ENCODE results near the gene HMGN1.
"Not testable (repeated sequence)": the region's sequence is repeated elsewhere in the genome, so short reads cannot be mapped to it uniquely, and the experiment has no call there.

HMGN1 gene

DNA sequence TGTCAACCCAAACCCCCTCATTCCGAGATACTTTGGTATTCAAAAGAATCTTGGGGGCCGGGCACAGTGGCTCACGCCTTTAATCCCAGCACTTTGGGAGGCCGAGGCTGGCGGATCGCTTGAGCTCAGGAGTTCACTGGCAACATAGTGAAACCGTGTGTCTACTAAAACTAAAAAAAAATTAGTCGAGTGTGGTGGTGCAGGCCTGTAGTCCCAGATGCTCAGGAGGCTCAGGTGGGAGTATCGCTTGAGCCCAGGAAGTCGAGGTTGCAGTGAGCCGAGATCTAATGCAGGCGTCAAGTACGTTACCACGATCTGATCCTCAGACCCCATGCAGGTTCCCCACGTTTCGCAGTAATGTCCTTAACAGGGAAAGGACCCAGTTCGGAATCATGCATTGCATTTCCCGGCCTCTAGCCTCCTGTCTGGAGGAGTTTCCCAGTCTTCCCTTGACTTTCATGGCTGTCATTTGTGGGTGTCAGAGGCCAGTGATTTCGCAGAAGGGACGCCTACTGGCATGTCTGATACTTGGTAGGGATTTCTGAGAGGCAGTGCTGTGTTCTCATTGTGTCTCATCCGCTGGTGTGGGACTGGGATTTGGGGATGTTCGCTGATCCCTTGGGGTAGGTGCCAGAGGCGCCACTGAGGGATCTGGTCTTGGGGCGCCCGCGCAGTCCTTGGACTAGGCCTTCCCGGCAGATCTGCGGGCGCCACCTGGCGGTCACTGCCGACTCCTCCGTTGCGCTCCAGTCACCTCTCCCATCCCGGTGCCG lies 39.3 kb upstream of the HMGN1 start:
- TF ChIP-seq, protein P1, sequence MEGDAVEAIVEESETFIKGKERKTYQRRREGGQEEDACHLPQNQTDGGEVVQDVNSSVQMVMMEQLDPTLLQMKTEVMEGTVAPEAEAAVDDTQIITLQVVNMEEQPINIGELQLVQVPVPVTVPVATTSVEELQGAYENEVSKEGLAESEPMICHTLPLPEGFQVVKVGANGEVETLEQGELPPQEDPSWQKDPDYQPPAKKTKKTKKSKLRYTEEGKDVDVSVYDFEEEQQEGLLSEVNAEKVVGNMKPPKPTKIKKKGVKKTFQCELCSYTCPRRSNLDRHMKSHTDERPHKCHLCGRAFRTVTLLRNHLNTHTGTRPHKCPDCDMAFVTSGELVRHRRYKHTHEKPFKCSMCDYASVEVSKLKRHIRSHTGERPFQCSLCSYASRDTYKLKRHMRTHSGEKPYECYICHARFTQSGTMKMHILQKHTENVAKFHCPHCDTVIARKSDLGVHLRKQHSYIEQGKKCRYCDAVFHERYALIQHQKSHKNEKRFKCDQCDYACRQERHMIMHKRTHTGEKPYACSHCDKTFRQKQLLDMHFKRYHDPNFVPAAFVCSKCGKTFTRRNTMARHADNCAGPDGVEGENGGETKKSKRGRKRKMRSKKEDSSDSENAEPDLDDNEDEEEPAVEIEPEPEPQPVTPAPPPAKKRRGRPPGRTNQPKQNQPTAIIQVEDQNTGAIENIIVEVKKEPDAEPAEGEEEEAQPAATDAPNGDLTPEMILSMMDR (IDR thresholded peaks at IDR 0.05; ENCODE audit: extremely low read depth, insufficient read depth, missing control alignments): peak; percentile 97
- in situ Hi-C loops (cut with MboI; ENCODE audit: low pct_unique_long_range_greater_than_20kb, low sequenced_read_pairs, unreplicated experiment): loop anchor here (25.0 kb wide), 1 partner anchor 201 kb away; the partner anchor contains the start of gene PSMG1
- peak; percentile 89 for DNase-seq (ENCODE audit: low spot score)

DNA sequence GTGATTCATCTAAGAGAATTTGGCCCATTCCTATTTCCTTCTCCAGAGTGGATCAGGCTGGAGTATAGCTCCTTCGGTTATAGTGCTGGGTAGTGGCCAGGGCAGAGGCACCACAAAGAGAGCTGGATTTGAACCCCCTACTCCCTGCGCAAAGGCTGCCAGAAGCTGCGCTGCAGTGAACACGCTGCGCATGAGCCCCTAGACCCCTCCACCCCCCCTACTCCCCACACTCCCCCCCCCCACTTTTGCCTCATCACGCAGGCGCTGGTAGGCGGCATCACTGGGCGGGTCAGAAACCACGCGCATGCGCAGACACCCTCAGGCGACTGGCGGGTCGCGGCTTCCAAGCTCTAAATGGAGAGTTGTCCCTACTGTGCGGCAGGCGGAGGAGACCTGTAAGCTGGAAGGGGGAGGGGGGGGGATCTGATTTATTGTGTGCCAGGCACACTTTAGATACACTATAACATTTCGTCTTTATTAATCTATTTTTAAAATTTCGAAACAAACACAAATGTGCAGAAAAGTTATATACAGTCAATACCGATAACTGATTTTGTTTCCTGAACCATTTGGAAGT lies 38.7 kb upstream of the HMGN1 start:
- TF ChIP-seq, protein P1 (IDR thresholded peaks at IDR 0.05; ENCODE audit: extremely low read depth, insufficient read depth, missing control alignments): no peak
- in situ Hi-C loops (cut with MboI; ENCODE audit: low pct_unique_long_range_greater_than_20kb, low sequenced_read_pairs, unreplicated experiment): loop anchor here (25.0 kb wide), 1 partner anchor 200 kb away; the partner anchor contains the start of gene PSMG1
- DNase-seq (ENCODE audit: low spot score): peak; percentile 97

DNA sequence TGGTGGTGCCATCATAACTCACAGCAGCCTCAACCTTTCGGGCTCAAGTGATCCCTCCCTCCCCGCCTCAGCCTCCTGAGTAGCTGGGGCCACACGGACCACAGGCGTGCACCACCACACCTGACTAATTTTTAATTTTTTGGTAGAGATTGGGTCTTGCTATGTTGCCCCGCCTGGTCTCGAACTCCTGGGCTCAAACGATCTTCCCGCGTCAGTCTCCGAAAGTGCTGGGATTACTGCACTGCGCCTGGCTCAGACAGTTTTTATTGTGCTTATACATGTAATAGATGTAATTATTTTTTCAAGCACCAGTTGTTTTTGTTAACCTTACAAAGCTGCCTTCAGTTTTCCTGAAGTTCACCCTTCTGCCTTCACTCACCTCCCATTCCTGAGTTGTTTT lies 38.0 kb upstream of the HMGN1 start:
- no peak for DNase-seq (ENCODE audit: low spot score)
- TF ChIP-seq, protein P1 (IDR thresholded peaks at IDR 0.05; ENCODE audit: extremely low read depth, insufficient read depth, missing control alignments): no peak
- in situ Hi-C loops (cut with MboI; ENCODE audit: low pct_unique_long_range_greater_than_20kb, low sequenced_read_pairs, unreplicated experiment): loop anchor here (25.0 kb wide), 1 partner anchor 200 kb away; the partner anchor contains the start of gene PSMG1

DNA sequence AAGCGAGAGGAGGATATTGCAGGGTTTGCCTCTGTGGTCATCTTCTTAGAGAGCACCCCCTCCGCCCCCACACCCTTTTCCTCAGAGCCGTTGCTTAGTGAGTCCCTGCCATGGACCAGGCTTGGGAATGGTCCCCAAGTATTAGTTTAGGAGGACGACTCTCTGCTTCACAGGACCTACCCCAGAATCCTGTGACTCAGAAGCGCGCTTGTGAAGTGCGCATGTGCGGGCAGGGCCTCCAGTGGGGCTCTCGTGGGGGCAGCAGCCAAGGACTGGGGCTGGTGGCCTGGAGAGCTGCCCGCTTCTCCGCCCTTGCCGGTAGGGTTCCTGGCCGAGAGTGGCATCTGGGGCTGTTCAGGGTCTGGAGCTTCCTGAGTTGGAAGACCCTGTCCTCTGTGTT lies 37.3 kb upstream of the HMGN1 start:
- no peak for DNase-seq (ENCODE audit: low spot score)
- TF ChIP-seq, protein P1 (IDR thresholded peaks at IDR 0.05; ENCODE audit: extremely low read depth, insufficient read depth, missing control alignments): no peak
- in situ Hi-C loops (cut with MboI; ENCODE audit: low pct_unique_long_range_greater_than_20kb, low sequenced_read_pairs, unreplicated experiment): loop anchor here (25.0 kb wide), 1 partner anchor 199 kb away; the partner anchor contains the start of gene PSMG1

DNA sequence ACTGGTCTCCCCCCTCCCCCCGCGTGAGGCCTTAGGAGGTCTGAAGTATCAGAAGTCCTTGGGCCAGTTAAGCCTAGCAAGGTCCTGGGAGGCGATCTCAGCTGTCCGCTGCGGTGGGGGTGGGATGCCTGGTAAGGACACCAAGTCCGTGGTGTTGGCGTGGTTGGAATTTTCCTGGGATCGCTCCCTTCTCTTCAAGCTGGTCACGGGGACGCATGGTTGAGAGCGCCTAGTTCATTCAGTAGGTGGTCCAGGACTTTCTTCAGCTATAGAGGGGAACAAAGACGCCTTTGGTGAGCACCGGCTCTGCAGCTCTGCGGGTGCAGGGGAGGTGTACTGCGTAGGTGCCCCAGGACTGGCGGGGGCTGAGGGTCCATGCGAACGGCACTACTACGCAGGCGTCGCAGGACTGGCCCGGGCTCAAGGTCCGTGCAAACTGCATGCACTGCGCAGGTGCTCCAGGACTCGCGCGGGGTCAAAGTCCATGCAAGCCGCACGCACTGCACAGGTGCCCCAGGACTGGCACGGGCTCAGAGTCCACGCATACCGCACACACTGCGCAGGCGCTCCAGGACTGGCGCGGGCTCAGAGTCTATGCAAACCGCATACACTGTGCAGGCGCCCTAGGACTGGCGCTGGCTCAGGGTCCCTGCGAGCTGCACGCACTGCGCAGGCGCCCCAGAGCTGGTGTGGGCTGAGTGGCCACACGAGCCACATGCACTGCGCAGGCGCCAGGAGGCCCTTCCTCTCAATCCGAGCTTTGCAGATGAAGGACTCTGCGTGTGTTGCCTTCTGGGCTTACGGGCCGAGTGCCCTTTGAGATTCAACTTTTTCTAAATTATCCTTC lies 36.6 kb upstream of the HMGN1 start:
- TF ChIP-seq, protein P1 (IDR thresholded peaks at IDR 0.05; ENCODE audit: extremely low read depth, insufficient read depth, missing control alignments): no peak
- in situ Hi-C loops (cut with MboI; ENCODE audit: low pct_unique_long_range_greater_than_20kb, low sequenced_read_pairs, unreplicated experiment): loop anchor here (25.0 kb wide), 1 partner anchor 198 kb away; the partner anchor contains the start of gene PSMG1
- DNase-seq (ENCODE audit: low spot score): peak; percentile 82

DNA sequence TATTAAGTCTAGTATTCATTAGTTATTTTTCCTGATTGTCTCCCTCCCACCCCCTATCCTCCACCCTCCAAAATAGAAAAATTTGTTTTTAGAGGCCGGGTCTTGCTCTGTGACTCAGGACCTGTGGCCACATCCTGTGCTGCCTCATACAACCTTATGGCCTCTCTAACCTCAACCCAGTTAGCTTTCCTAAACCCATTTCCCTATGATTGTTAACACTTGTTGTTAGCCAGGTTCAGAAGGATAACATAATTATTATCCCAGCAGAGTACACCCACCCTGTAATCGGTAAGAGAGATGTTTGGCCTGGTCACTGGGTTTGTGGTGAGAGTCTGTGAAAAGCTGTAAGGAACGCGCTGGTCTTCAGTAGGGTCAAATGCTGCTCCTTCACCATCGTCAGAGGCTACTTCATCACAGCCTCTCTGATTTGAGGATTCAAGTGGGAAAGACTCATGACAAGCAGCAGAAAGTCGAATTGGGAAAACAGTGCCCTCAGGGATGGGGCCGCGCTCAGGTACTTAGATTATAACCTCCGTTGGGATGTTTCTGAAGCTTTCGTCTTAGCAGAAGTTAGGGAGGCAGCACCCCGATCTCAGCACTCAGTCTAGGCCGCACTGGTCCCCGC lies 35.9 kb upstream of the HMGN1 start:
- in situ Hi-C loops (cut with MboI; ENCODE audit: low pct_unique_long_range_greater_than_20kb, low sequenced_read_pairs, unreplicated experiment): loop anchor here (25.0 kb wide), 1 partner anchor 197 kb away; the partner anchor contains the start of gene PSMG1

DNA sequence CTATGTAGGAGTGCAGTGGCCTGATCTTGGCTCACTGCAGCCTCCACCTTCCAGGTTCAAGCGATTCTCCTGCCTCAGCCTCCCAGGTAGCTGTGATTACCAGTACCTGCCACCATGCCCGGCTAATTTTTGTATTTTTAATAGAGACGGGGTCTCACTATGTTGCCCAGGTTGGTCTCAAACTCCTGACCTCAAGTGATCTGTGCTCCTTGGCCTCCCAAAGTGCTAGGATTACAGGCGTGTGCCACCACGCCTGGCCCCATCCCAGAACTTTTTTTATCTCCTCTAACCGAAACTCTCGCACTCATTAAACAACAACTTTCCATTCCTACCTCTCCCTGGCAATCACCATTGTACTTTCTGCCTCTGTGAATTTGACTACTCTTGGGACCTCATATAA lies 33.2 kb upstream of the HMGN1 start:
- in situ Hi-C loops (cut with MboI; ENCODE audit: low pct_unique_long_range_greater_than_20kb, low sequenced_read_pairs, unreplicated experiment): loop anchor here (25.0 kb wide), 1 partner anchor 195 kb away; the partner anchor contains the start of gene PSMG1
- DNase-seq (ENCODE audit: low spot score): not testable (repeated sequence)

More for the DNA sequence above, 35.9 kb upstream of the HMGN1 start:
- TF ChIP-seq, protein P1 (IDR thresholded peaks at IDR 0.05; ENCODE audit: extremely low read depth, insufficient read depth, missing control alignments): no peak
- no peak for DNase-seq (ENCODE audit: low spot score)

Data from GM13977 (cell line).